Endothelial cell of umbilical vein (primary cell): Measurements from ENCODE around the gene PDZD4. TPM values are rescaled to one million over a fixed set of nuclear protein-coding genes. Genes with fewer than 3 reads are reported as not detected.

Experiments
- BruUV-seq: library from RNA; stranded (reverse); fragments of 400-500 nt; replicated peaks from 2 replicates; lab custom pipeline; 2021; lab: Mats Ljungman, UMichigan
- CTCF ChIA-PET: fragments of 300-600, 350-600 bp; sonication (Branson Sonifier 250); formaldehyde crosslinking; loops from one replicate; lab custom pipeline; 2021; ENCODE audit warnings: antibody characterized with exemption, inconsistent platforms; lab: Charles Lee
- POLR2A ChIA-PET: fragments of 300-600, 350-600 bp; sonication (Branson Sonifier 250); formaldehyde crosslinking; loops from one replicate; lab custom pipeline; 2021; ENCODE audit warnings: antibody characterized with exemption, inconsistent platforms; lab: Charles Lee
- DNase-seq: peaks from one replicate; pipeline ENCODE4 v3.0.0-alpha.2; 2011; ENCODE audit warnings: low read depth, low spot score
- FAIRE-seq: peaks from 2 replicates; lab custom pipeline; 2011; peaks lifted over from hg19 to GRCh38; lab: Jason Lieb, UNC
- H2AFZ ChIP-seq: 2 replicates; pipeline ENCODE4 v1.6.0; 2012; ENCODE audit warnings: low read depth, low read length, control low read depth, inconsistent platforms
- H3K27ac ChIP-seq: 2 replicates; pipeline ENCODE4 v1.5.1; 2011; ENCODE audit warnings: low read depth, mild to moderate bottlenecking, control low read depth, low read length, moderate library complexity; ENCODE audit not compliant: insufficient read depth
- H3K27me3 ChIP-seq, 2 experiments: 2 replicates each; pipeline versions ENCODE4 v1.6.0 to v1.6.1; 2011; ENCODE audit warnings: low read length in 2 of 2, mixed read lengths in 1 of 2; ENCODE audit not compliant: control insufficient read depth in 2 of 2, insufficient read depth in 2 of 2
- H3K36me3 ChIP-seq, 2 experiments: 2 replicates in 1 of 2; 3 replicates in 1 of 2; pipeline ENCODE4 v1.5.1; 2011; ENCODE audit warnings: low read length in 2 of 2, mild to moderate bottlenecking in 1 of 2, moderate library complexity in 1 of 2; ENCODE audit not compliant: control insufficient read depth in 2 of 2, insufficient read depth in 2 of 2; ENCODE audit errors: extremely low read depth in 1 of 2
- H3K4me1 ChIP-seq: 3 replicates; pipeline ENCODE4 v1.5.1; 2011; ENCODE audit warnings: mild to moderate bottlenecking, low read length; ENCODE audit not compliant: control insufficient read depth, insufficient read depth; ENCODE audit errors: extremely low read depth
- H3K4me2 ChIP-seq: 2 replicates; pipeline ENCODE4 v1.6.1; 2011; ENCODE audit warnings: low read length, control low read depth, mixed read lengths; ENCODE audit not compliant: insufficient read depth
- H3K4me3 ChIP-seq, 3 experiments: fragments of 200-600 bp in 1 of 3; sonication (generic), shearing (Covaris generic) in 1 of 3; replicated peaks in 1 of 3; 2 replicates each; pipeline ENCODE4 v1.5.1; 2011 to 2016; ENCODE audit warnings: control low read depth in 3 of 3, low read length in 3 of 3, mild to moderate bottlenecking in 2 of 3, inconsistent platforms in 1 of 3, low read depth in 1 of 3, moderate library complexity in 1 of 3; ENCODE audit not compliant: insufficient read depth in 1 of 3
- H3K79me2 ChIP-seq: 2 replicates; pipeline ENCODE4 v1.6.0; 2012; ENCODE audit warnings: low read length, inconsistent platforms; ENCODE audit not compliant: control insufficient read depth, insufficient read depth
- H3K9ac ChIP-seq: replicated peaks from 2 replicates; pipeline ENCODE3; 2011; ENCODE audit warnings: low read length, control low read depth; ENCODE audit not compliant: insufficient read depth; ENCODE audit errors: extremely low read depth
- H3K9me1 ChIP-seq: replicated peaks from 3 replicates; pipeline ENCODE4 v1.6.0; 2011; ENCODE audit warnings: mild to moderate bottlenecking, low read length; ENCODE audit not compliant: control insufficient read depth, insufficient read depth; ENCODE audit errors: extremely low read depth
- H3K9me3 ChIP-seq: replicated peaks from 2 replicates; pipeline ENCODE4 v1.5.1; 2012; ENCODE audit warnings: low read length, inconsistent platforms; ENCODE audit not compliant: control insufficient read depth, insufficient read depth
- H4K20me1 ChIP-seq: replicated peaks from 2 replicates; pipeline ENCODE3; 2011; ENCODE audit warnings: mild to moderate bottlenecking, low read length; ENCODE audit not compliant: control insufficient read depth, insufficient read depth; ENCODE audit errors: extremely low read depth
- CTCF ChIP-seq, 2 donors: IDR thresholded peaks; 1 replicate in 1 of 2; 2 replicates in 1 of 2; pipeline ENCODE4 v1.5.1; 2011; ENCODE audit warnings: low read length in 2 of 2, mild to moderate bottlenecking in 2 of 2, moderate library complexity in 2 of 2, control low read depth in 1 of 2, inconsistent platforms in 1 of 2, low read depth in 1 of 2; ENCODE audit not compliant: insufficient read depth in 1 of 2; ENCODE audit errors: extremely low read depth in 1 of 2
- EZH2 ChIP-seq: IDR thresholded peaks from 2 replicates; pipeline ENCODE4 v1.6.1; 2012; ENCODE audit warnings: borderline replicate concordance, low read depth, mild to moderate bottlenecking, moderate library complexity, low read length, inconsistent platforms; ENCODE audit not compliant: severe bottlenecking
- FOS ChIP-seq: IDR thresholded peaks from 2 replicates; pipeline ENCODE4 v1.6.1; 2011; ENCODE audit warnings: mild to moderate bottlenecking, low read length, moderate library complexity, borderline replicate concordance; ENCODE audit not compliant: insufficient read depth
- GATA2 ChIP-seq: IDR thresholded peaks from 2 replicates; pipeline ENCODE4 v1.7.0; 2011; ENCODE audit warnings: low read depth, mild to moderate bottlenecking, moderate library complexity, mixed read lengths, low read length; ENCODE audit not compliant: insufficient read length, insufficient read depth
- JUN ChIP-seq: IDR thresholded peaks from 2 replicates; pipeline ENCODE4 v1.6.1; 2011; ENCODE audit warnings: borderline replicate concordance, low read depth; ENCODE audit not compliant: insufficient read length, insufficient read depth
- MAX ChIP-seq: IDR thresholded peaks from 2 replicates; pipeline ENCODE4 v1.6.1; 2011; ENCODE audit not compliant: insufficient read depth, insufficient read length
- MYC ChIP-seq: IDR thresholded peaks from one replicate; pipeline ENCODE4 v1.6.1; 2011; ENCODE audit warnings: mild to moderate bottlenecking, low read depth, low read length
- POLR2A ChIP-seq: IDR thresholded peaks from 2 replicates; pipeline ENCODE4 v1.6.1; 2012; ENCODE audit warnings: low read depth, mild to moderate bottlenecking, control low read depth, low read length
- POLR2AphosphoS5 ChIP-seq: IDR thresholded peaks from 2 replicates; pipeline ENCODE4 v1.6.1; 2012; ENCODE audit warnings: low read depth, mild to moderate bottlenecking, control low read depth, low read length, moderate library complexity; ENCODE audit not compliant: insufficient read depth
- dilution Hi-C: fragments of 300-500 bp; cut with MboI; formaldehyde crosslinking; loops from one replicate; pipeline ENCODE4 v1.15.0; 2019; ENCODE audit warnings: low sequenced_read_pairs; ENCODE audit not compliant: extremely low pct_ligation_motif_present
- intact Hi-C: fragments of 100-400 bp; cut with micrococcal nuclease; formaldehyde crosslinking; loops from one replicate; pipeline ENCODE4 v1.10.0; 2022
- polyA plus RNA-seq, 4 experiments: library from polyadenylated mRNA; depleted of rRNA in 3 of 4; stranded (reverse) in 3 of 4; unstranded in 1 of 4; fragments of >200 nt; gene quantifications; 2 replicates each; pipeline versions ENCODE4 v1.2.1 to v1.2.3, GENCODE V29; 2011 to 2012; ENCODE audit warnings: missing spikeins in 1 of 4
- total RNA-seq: library from RNA; stranded (reverse); gene quantifications from 2 replicates; pipeline ENCODE4 v1.2.3, GENCODE V29; 2021

Gene PDZD4
- total and polyA plus RNA-seq, 2 donors (not counting 3 experiments of a cell fraction or from before 2014, with no cell fraction given) = 0.07 to 0.09 TPM

- TF ChIP-seq MYC = no peak
- no peak for TF ChIP-seq JUN
- TF ChIP-seq CTCF (IDR thresholded peaks at IDR 0.05; ENCODE audit: extremely low read depth in 1 of 2, insufficient read depth in 1 of 2, low read depth in 1 of 2, low read length in 2 of 2) = no peak
- no peak for TF ChIP-seq POLR2A
- TF ChIP-seq FOS = no peak
- TF ChIP-seq GATA2 = no peak
- no peak for TF ChIP-seq POLR2AphosphoS5
- no peak for TF ChIP-seq MAX
- no peak for TF ChIP-seq EZH2
- H2AFZ ChIP-seq = no peak overlapping the region
- H4K20me1 ChIP-seq = no peaks in the 10 kb centered on the region
- dilution Hi-C loops (no loop called here), intact Hi-C loops (no loop called here)
- H3K36me3 ChIP-seq = peaks cover 0 to 11% of the 10 kb centered on the region in 2 experiments
- BruUV-seq = no TSS peak
- H3K4me3 ChIP-seq = no peak overlapping the region
- no peak overlapping the region for H3K9ac ChIP-seq
- ChIA-PET CTCF (no interaction called here), POLR2A (no interaction called here)
- DNase-seq (no peak), FAIRE-seq (no peak)
- no peaks in the 10 kb centered on the region for H3K9me1 ChIP-seq
- H3K4me2 ChIP-seq = no peak overlapping the region
- H3K27me3 ChIP-seq = no peaks in the 10 kb centered on the region
- no peaks in the 10 kb centered on the region for H3K4me1 ChIP-seq
- H3K79me2 ChIP-seq = no peaks in the 10 kb centered on the region
- H3K9me3 ChIP-seq = no peaks in the 10 kb centered on the region
- no peak overlapping the region for H3K27ac ChIP-seq
These were observed 53.7 kb downstream of the PDZD4 start for GRCh38 chrX:153776611-153777045.
